ENCODE results near the gene ZCCHC8.
"Not testable (repeated sequence)": the region's sequence is repeated elsewhere in the genome, so short reads cannot be mapped to it uniquely, and the experiment has no call there.

Gene ZCCHC8

DNA sequence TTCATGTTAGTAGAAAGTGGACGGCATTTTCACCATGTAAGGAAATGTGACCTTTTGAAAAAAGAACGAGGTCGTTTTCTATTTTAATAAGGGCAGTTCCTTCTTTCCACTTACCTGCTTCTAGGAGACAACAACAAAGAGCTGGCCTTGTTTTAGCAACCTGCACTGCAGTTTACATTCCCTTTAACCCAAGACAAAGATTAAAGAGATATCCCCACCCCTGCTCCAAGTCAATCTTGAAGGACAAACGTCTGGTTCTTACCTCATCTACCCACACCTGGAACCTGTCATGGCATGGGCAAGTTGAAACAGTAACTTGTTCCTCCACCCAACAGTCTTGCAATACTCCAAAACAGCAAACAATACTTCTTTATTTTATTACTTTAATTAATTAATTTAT, 32.7 kb downstream of the ZCCHC8 start:
- no peaks in the 10 kb centered on the region for H3K9me3 ChIP-seq
- TF ChIP-seq, protein P1, sequence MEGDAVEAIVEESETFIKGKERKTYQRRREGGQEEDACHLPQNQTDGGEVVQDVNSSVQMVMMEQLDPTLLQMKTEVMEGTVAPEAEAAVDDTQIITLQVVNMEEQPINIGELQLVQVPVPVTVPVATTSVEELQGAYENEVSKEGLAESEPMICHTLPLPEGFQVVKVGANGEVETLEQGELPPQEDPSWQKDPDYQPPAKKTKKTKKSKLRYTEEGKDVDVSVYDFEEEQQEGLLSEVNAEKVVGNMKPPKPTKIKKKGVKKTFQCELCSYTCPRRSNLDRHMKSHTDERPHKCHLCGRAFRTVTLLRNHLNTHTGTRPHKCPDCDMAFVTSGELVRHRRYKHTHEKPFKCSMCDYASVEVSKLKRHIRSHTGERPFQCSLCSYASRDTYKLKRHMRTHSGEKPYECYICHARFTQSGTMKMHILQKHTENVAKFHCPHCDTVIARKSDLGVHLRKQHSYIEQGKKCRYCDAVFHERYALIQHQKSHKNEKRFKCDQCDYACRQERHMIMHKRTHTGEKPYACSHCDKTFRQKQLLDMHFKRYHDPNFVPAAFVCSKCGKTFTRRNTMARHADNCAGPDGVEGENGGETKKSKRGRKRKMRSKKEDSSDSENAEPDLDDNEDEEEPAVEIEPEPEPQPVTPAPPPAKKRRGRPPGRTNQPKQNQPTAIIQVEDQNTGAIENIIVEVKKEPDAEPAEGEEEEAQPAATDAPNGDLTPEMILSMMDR (IDR thresholded peaks at IDR 0.05): no peak
- intact Hi-C loops (cut with DNase I; ENCODE audit: low total_unique reads): no loop called here
- no peak overlapping the region for H3K4me3 ChIP-seq
- H3K4me1 ChIP-seq: peaks cover 0 to 28% (median 9%) of the 10 kb centered on the region in 4 donors
- H3K27ac ChIP-seq: no peak overlapping the region
- H3K27me3 ChIP-seq: no peaks in the 10 kb centered on the region
- H3K36me3 ChIP-seq: peaks cover 0 to 8% (median 8%) of the 10 kb centered on the region in 3 donors
- no peak for DNase-seq

DNA sequence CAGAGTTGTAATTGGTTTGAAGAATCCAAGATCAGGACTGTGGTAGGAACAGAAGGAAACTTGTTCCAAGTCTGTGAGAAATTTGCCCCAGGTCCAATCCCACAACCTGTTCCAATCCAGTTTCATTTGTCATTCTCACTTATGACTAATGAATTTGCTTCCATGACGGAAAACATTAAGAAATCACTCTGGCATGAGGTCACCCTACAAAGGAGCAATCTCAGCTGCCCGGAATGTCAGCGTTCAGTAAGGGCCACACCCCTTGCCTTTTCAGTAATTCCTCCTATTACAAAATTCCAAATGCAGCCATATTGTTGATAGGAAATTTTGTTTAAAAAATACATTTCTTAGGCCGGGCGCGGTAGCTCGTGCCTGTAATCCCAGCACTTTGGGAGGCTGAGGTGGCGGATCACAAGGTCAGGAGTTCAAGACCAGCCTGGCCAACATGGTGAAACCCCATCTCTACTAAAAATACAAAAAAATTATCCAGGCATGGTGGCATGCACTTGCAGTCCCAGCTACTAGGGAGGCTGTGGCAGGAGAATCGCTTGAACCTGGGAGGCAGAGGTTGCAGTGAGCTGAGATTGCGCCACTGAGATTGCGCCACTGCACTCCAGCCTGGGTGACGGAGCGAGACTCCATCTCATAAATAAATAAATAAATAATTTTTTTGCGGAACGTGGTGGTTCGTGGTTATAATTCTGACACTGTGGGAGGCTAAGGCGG, 36.3 kb downstream of the ZCCHC8 start:
- H3K27me3 ChIP-seq; intact Hi-C loops (cut with DNase I; ENCODE audit: low total_unique reads): not testable (repeated sequence)

DNA sequence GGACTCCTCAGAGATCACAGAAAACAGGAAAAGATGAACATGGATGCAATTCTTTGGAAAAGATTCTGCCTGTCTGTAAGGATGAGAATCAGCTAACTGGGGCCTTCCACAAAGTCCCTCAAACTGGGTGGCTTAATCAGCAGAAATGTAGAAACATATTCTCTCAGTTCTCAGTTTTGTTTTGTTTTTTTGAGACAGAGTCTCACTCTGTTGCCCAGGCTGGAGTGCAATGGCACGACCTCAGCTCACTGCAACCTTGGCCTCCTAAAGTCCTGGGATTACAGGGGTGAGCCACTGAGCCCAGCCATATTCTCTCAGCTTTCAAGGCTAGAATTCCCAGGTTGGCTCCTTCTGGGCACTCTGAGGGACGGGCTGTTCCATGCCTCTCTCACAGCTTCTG, 40.1 kb downstream of the ZCCHC8 start:
- H3K36me3 ChIP-seq: no peaks in the 10 kb centered on the region
- intact Hi-C loops (cut with DNase I; ENCODE audit: low total_unique reads): no loop called here
- H3K4me1 ChIP-seq: peaks cover 0 to 49% (median 0%) of the 10 kb centered on the region in 4 donors
- no peak overlapping the region for H3K4me3 ChIP-seq
- no peak for DNase-seq
- TF ChIP-seq, protein P1 (IDR thresholded peaks at IDR 0.05): no peak
- no peaks in the 10 kb centered on the region for H3K9me3 ChIP-seq
- peak overlapping the region; percentile 56 to 69 for H3K27ac ChIP-seq
- no peaks in the 10 kb centered on the region for H3K27me3 ChIP-seq

More for the DNA sequence above, 36.3 kb downstream of the ZCCHC8 start:
- not testable (repeated sequence) for H3K36me3 ChIP-seq, H3K9me3 ChIP-seq, H3K4me3 ChIP-seq
- DNase-seq: peak; percentile 30 to 76
- peak overlapping the region; percentile 48 to 74 for H3K27ac ChIP-seq
- peaks cover 0 to 33% (median 0%) of the 10 kb centered on the region in 4 donors for H3K4me1 ChIP-seq

DNA sequence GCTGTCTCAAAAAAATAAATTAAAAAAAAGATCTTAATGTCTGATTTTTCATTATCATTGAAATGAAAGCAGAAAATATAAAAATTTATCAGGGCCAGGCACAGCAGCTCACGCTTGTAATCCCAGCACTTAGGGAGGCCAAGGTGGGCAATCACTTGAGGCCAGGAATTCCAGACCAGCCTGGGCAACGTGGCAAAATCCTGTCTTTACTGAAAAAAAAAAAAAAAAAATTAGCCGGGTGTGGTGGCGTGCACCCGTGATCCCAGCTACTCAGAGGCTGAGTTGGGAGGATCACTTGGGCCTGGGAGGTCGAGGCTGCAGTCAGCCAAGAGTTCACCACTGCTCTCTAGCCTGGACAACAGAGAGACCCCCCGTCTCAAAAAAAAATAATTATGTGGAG, 40.7 kb downstream of the ZCCHC8 start:
- Histone ChIP-seq H3K9me3 (no peaks in the 10 kb centered on the region), H3K4me1 (peaks cover 0 to 49% (median 0%) of the 10 kb centered on the region in 4 donors), H3K36me3 (no peaks in the 10 kb centered on the region), H3K27ac (peak overlapping the region; percentile 56 to 69), H3K27me3 (no peaks in the 10 kb centered on the region), H3K4me3 (no peak overlapping the region)
- DNase-seq: no peak
- intact Hi-C loops (cut with DNase I; ENCODE audit: low total_unique reads): no loop called here
- TF ChIP-seq, protein P1 (IDR thresholded peaks at IDR 0.05): no peak

DNA sequence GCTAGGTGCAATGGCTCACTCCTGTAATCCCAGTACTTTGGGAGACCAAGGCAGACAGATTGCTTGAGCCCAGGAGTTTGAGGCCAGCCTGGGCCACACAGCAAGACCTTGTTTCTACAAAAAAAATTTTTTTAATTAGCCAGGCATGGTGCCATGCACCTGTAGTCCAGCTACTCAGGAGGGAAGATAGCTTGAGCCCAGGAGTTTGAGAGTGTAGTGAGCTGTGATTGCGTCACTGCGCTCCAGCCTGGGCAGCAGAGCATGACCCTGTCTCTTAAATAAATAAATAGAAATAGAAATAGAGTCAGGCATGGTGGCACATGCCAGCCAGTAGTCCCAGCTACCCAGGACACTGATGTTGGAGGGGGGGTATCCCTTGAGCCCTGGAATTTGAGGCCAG, 41.5 kb downstream of the ZCCHC8 start:
- H3K36me3 ChIP-seq: no peaks in the 10 kb centered on the region
- peaks cover 0 to 51% (median 0%) of the 10 kb centered on the region in 4 donors for H3K4me1 ChIP-seq
- no peaks in the 10 kb centered on the region for H3K27me3 ChIP-seq
- intact Hi-C loops (cut with DNase I; ENCODE audit: low total_unique reads): loop anchor here (5.0 kb wide), 1 partner anchor 37 kb away; the partner anchor contains the start of gene CLIP1
- no peak overlapping the region for H3K4me3 ChIP-seq
- H3K9me3 ChIP-seq: no peaks in the 10 kb centered on the region
- H3K27ac ChIP-seq: peak overlapping the region; percentile 56 to 69
- peak in 1 of 2 donors; percentile 89 for DNase-seq
- TF ChIP-seq, protein P1 (IDR thresholded peaks at IDR 0.05): no peak
